Cardiac muscle cell (in vitro differentiated cells and primary cell): Measurements from ENCODE around the gene GPR139. TPM values are rescaled to one million over a fixed set of nuclear protein-coding genes. Genes with fewer than 3 reads are reported as not detected.

Source experiments
- DNase-seq, 2 donors: peaks; one replicate each; pipeline versions ENCODE4 v3.0.0 to v3.0.0-alpha.2; 2010 to 2017; ENCODE audit warnings: low read depth in 1 of 2, low spot score in 1 of 2
- H3K27ac ChIP-seq: fragments of 200-600 bp; sonication (generic); 2 replicates; pipeline ENCODE4 v1.5.1; 2016
- H3K27me3 ChIP-seq: fragments of 200-600 bp; sonication (generic); 2 replicates; pipeline ENCODE4 v1.6.0; 2016; ENCODE audit warnings: control low read depth
- H3K36me3 ChIP-seq: fragments of 200-600 bp; sonication (generic); 2 replicates; pipeline ENCODE4 v1.5.1; 2016; ENCODE audit warnings: control low read depth
- H3K4me1 ChIP-seq: fragments of 200-600 bp; sonication (generic); 2 replicates; pipeline ENCODE4 v1.8.1; 2017; ENCODE audit warnings: low read depth, mild to moderate bottlenecking, mixed run types
- H3K4me3 ChIP-seq: fragments of 200-600 bp; sonication (generic); 2 replicates; pipeline ENCODE4 v1.5.1; 2016; ENCODE audit warnings: mild to moderate bottlenecking
- H3K9me3 ChIP-seq: fragments of 200-600 bp; sonication (generic); 2 replicates; pipeline ENCODE4 v1.5.1; 2017; ENCODE audit warnings: low read depth, mild to moderate bottlenecking, control low read depth
- CTCF ChIP-seq: IDR thresholded peaks from 2 replicates; pipeline ENCODE4 v1.5.1; 2012; ENCODE audit warnings: low read depth, mild to moderate bottlenecking, low read length
- polyA plus RNA-seq: library from polyadenylated mRNA; unstranded; fragments of >200 nt; fragmentation: Nextera tagmentation; extraction: Ambion mirVana; gene quantifications from 2 replicates; pipeline ENCODE4 v1.2.1, GENCODE V29; 2016
- total RNA-seq: library from RNA; depleted of rRNA; stranded (reverse); fragments of >200 nt; gene quantifications from 2 replicates; pipeline ENCODE4 v1.2.3, GENCODE V29; 2016

Gene GPR139
- total RNA-seq (not detected in 2 replicates), polyA plus RNA-seq (not detected in 2 replicates)

GRCh38 chr16:20073203-20074098, at the start of gene GPR139:
Gene GPR139, minus strand, starts transcription at chr16:20073890. Its CDS starts 274 bp downstream, at chr16:20073616.
- TF ChIP-seq CTCF, result no peak
- DNase-seq, result peak in 1 of 2 donors; percentile 2
- Histone ChIP-seq H3K4me1 (no peaks in the 10 kb centered on the region), H3K4me3 (peak within 1 kb of the TSS; percentile 14), H3K9me3 (no peaks in the 10 kb centered on the region), H3K27me3 (peaks cover 78% of the 10 kb centered on the region), H3K36me3 (no peaks in the 10 kb centered on the region), H3K27ac (no peak within 1 kb of the TSS)

- Histone ChIP-seq H3K27ac (no peak overlapping the region), H3K36me3 (no peaks in the 10 kb centered on the region), H3K9me3 (no peaks in the 10 kb centered on the region), H3K4me3 (no peak overlapping the region), H3K4me1 (no peaks in the 10 kb centered on the region), H3K27me3 (no peaks in the 10 kb centered on the region)
- TF ChIP-seq CTCF, result no peak
- no peak for DNase-seq
These were observed 48.3 kb upstream of the GPR139 start for GRCh38 chr16:20122011-20122410.

- H3K4me1 ChIP-seq, result no peaks in the 10 kb centered on the region
- H3K4me3 ChIP-seq, result no peak overlapping the region
- H3K9me3 ChIP-seq, result no peaks in the 10 kb centered on the region
- DNase-seq, result no peak
- H3K27me3 ChIP-seq, result no peaks in the 10 kb centered on the region
- TF ChIP-seq CTCF, result no peak
- no peaks in the 10 kb centered on the region for H3K36me3 ChIP-seq
- no peak overlapping the region for H3K27ac ChIP-seq
These were observed 40.7 kb upstream of the GPR139 start for GRCh38 chr16:20114356-20114755.

GRCh38 chr16:20111143-20111542, 37.5 kb upstream of the GPR139 start:
- H3K9me3 ChIP-seq, result no peaks in the 10 kb centered on the region
- H3K4me1 ChIP-seq, result no peaks in the 10 kb centered on the region
- H3K27ac ChIP-seq, result no peak overlapping the region
- DNase-seq, result no peak
- H3K27me3 ChIP-seq, result no peaks in the 10 kb centered on the region
- no peaks in the 10 kb centered on the region for H3K36me3 ChIP-seq
- no peak for TF ChIP-seq CTCF
- no peak overlapping the region for H3K4me3 ChIP-seq

- H3K4me1 ChIP-seq, result no peaks in the 10 kb centered on the region
- DNase-seq, result no peak
- H3K36me3 ChIP-seq, result no peaks in the 10 kb centered on the region
- no peaks in the 10 kb centered on the region for H3K9me3 ChIP-seq
- TF ChIP-seq CTCF, result no peak
- peaks cover 6% of the 10 kb centered on the region for H3K27me3 ChIP-seq
- no peak overlapping the region for H3K4me3 ChIP-seq
- H3K27ac ChIP-seq, result no peak overlapping the region
These were observed 33.4 kb upstream of the GPR139 start for GRCh38 chr16:20107083-20107482.
